Ramos (cell line): ENCODE data around the gene PRDM11.

Source experiments
- in situ Hi-C: fragments of 300-500 bp; cut with MboI; formaldehyde crosslinking; loops from one replicate; pipeline ENCODE4 v1.14.3; 2022; ENCODE audit warnings: low sequenced_read_pairs; ENCODE audit not compliant: unreplicated experiment

Gene PRDM11

GRCh38 chr11:45169310-45170072 lies 23.1 kb downstream of the PRDM11 start:
- in situ Hi-C loops = no loop called here

GRCh38 chr11:45170484-45170883 lies 24.0 kb downstream of the PRDM11 start:
- in situ Hi-C loops = no loop called here

GRCh38 chr11:45171550-45171949 lies 25.1 kb downstream of the PRDM11 start:
- in situ Hi-C loops = no loop called here

- in situ Hi-C loops = no loop called here
Observed at GRCh38 chr11:45173064-45173463, 26.6 kb downstream of the PRDM11 start.

DNA sequence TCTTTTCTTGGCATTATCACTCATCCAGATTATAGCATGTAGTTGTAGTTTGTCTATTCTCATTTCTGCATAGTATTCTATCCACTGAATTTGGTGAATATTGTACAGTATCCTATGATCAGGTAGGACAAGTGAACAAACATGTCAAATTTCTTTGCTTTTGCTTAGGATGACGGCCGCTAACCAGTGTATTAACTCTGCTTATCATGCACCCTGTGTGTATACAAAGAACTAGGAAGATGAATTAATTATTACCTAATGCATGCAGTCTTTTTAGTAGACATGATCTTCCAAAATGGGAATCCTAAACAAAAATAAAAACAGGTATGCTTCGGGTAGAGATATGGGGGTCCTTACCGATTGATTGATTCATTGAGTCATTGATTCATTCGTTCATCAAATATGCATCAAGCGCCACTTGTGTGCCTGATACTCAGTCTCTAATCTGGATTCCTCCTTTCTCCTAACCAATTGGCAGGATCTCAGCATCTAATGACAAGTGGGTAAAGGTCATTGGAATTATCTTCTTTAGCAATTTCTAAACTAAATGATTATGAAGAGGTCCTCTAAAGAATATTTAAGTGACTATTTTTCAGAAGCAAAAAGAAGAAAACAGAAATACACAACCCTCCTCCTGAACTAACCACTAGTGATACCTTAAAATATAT lies 27.9 kb downstream of the PRDM11 start:
- in situ Hi-C loops = no loop called here

GRCh38 chr11:45174963-45175362 lies 28.5 kb downstream of the PRDM11 start:
- in situ Hi-C loops = no loop called here

DNA sequence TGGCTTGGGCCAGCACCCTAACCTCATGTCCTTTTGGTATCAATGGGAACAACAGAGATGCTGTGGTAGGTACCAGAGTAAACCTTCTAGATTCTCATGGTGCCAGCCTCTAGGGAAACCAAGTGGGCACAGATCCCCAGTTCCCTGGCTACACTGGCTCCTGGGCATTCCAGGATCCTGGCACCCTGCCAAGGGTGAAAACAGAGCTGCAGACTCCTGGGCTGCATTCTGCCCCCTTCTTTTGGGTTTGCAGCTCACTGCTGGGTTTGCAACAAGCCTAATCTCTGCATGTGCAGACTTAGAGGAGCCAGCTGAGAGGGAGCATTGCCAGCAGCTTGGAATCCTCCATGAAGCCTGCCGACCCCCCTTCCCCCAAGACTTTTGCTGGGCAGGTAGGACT lies 30.6 kb downstream of the PRDM11 start:
- in situ Hi-C loops = no loop called here

DNA sequence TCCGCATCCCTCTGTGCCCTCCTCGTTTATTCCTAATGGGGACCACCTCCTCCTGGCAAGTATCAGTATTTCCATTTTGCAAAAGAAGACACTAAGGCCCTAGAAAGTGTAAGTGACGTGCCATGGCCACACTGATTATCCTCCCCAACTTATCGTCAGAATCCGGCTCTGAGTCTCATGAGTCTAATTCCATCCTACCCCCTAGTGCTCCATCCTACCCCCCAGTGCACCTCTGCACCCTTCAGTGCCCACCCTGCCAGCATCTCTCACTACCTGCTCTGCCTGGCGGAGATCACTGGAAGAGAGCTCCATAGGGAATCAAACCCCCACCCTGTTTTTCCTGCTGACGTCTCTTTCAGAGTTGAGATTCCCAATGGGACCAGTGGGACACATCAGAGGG lies 31.8 kb downstream of the PRDM11 start:
- in situ Hi-C loops = no loop called here

DNA sequence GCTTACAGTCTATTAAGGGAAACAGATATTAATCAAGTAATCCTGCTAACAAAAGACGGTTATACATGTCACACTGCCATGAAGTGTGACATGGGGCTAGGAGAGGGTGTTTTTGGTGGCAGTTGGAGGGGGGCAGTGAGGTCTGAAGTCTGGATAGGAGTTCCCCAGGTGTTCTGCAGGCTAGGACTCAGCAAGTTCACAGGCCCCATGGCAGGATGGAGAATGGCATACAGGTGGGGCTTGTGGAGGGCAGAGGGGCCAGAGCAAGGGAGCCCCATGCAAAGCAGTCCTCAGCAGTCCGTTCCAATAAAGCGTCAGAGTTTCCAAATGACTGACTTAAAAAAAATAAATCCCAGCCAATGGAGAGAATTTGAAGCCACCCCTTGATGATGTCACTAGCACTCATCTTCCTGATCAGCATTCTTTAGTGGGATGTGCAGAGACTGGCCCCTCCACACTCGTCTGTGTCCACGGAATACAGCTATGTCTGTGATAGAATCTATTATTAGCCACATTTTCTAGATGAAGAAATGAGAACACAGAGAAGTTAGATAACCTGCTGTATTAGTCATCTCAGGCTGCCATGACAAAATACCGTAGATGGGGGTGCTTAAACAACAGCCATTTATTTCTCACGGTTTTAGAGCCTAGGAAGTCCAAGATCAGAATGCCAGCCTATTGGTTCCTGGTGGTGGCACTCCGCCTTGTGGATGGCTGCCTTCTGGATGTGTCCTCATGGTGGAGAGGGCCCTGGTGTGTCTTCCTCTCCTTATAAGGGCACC lies 32.6 kb downstream of the PRDM11 start:
- in situ Hi-C loops = no loop called here

DNA sequence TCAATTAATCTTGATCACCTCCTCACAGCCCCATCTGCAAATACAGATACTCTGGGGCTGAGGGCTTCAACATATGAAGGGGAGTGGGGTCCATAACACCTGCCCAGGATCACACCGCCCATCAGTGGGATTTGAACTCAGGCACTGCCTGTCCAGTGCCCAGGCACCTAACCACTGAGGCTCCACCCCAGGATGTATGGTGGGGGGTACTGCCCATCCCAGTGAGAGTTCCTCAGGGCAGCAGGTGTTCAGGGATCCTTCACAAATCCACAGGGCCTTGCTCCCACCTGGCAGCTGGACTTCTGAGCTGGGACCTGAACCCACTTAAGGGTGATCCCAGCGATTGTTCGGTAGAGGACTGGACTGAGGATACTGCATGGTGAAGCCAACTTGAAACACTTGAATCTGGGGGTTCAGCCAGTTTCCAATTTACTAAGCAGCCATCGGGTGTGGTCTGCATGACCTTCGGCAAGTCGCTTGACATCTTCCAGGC lies 33.3 kb downstream of the PRDM11 start:
- in situ Hi-C loops = no loop called here

GRCh38 chr11:45180179-45180847 lies 33.9 kb downstream of the PRDM11 start:
- in situ Hi-C loops = no loop called here

GRCh38 chr11:45180848-45181192 lies 34.4 kb downstream of the PRDM11 start:
- in situ Hi-C loops = no loop called here

DNA sequence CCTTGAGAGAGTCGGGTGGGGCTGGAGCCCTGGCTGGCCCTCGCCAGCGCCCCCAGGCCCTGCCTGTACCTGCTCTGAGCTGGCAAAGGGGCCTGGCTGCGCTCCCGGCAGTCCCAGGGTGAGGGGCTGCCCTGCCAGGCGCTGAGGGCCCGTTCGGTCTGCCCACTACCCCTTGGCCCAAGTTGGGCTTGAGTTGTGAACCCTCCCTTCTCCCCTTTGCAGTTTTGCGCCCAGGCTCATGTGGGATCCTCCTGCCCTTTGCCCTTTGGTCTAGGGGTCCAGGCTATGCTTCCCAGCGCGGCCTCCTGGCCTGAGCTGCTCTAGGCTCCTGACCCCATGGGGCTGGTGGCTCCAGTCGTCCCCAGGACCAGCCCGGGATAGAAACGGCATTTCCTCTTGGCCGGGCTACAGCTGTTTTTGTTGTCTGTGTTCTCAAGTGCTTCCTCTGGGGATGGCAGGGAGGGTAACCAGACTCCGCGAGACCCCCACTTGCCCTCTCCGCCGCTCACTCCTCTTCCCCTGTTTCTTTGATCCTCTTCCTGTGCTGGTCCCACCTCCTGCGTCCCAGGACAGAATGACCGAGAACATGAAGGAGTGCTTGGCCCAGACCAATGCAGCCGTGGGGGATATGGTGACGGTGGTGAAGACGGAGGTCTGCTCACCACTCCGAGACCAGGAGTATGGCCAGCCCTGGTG lies 34.9 kb downstream of the PRDM11 start:
- in situ Hi-C loops = no loop called here

DNA sequence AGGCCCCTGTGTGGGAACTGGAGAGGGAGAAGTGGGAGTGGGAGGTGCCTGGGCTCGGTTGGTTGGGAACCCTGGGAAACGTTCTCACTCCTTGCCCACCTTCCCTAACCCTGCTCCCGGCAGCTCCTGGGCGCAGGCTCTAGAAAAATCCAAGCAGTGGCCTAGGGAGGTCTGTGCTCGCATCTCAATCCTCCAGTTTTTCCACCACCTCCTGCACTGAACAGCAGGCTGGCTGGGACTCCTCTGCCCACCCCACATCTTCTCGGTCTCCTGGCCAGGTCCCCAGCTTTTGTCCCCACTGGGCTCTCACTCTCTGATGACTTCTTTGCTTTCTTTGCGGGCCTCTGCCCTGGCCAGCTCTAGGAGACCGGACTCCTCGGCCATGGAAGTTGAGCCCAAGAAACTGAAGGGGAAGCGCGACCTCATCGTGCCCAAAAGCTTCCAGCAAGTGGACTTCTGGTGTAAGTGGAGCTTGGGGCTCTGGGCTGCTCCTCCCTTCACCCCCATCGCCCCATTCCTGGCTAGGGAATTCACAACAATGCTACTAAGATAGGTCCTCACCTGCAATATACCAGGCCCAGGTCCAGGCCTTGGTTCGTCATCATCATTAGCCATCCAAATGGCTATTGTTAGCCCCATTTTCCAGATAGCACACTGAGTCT lies 35.6 kb downstream of the PRDM11 start:
- in situ Hi-C loops = no loop called here

GRCh38 chr11:45182902-45183301 lies 36.5 kb downstream of the PRDM11 start:
- in situ Hi-C loops = no loop called here

DNA sequence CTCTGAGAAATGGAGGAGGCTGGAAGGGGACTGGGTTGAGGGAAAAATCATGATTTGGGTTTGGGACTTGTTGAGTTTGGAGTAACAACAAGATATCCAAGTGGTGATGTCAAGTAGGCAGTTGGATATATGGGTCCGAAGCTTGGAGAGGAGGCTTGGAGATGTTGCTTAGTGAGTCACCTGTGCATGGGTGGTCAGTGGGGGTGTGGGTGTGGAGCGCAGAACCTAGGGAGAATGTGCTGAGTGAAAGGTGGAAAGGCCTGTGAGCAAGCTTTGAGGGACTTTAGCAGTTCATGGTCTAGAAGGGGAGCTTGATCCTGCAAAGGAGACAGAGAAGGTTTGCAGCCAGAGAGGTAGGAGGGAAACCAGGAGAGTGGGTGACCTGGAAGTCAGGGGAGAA lies 38.2 kb downstream of the PRDM11 start:
- in situ Hi-C loops = no loop called here

DNA sequence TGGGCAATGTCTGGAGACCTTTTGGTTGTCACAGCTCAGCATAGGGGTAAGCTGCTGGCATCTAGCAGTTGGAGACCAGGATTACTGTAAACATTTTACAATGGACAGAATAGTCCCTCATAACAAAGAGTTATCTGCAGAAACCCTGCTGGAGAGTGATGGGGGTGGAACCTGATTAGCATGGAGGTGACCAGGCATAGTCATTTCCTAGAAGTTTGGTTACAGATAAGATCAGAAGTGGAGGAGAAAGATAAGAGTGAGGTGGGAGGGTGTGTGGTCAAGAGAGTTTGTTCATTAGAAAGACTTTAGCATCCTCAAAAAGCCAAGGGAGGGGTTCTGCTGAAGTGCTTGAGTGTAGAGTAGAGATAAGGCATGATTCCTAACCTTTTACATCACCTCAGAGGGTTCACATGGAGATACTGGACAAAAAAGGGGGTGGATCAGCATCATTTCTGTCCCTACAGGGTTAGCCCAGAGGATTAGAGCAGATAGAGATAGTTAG lies 38.8 kb downstream of the PRDM11 start:
- in situ Hi-C loops = no loop called here

DNA sequence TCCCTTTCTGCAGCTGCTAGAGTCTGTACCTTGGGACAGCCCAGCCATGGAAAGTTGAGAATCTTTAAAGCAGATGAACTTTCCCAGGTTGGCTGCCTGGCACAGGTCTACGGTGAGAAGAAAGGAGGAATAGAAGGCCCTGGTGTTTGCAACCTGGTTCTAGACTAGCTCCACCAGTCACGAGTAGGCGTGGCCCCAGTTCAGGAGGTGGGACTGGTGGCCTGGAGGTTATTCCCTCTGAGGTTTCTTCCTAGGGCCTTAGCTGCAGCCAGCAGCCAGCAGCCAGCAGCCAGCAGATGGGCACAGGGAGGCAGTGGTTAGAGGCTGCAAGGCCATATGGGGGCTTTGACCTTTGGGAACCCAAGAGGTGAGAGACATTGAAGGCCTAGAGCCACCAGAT lies 40.9 kb downstream of the PRDM11 start:
- in situ Hi-C loops = no loop called here

DNA sequence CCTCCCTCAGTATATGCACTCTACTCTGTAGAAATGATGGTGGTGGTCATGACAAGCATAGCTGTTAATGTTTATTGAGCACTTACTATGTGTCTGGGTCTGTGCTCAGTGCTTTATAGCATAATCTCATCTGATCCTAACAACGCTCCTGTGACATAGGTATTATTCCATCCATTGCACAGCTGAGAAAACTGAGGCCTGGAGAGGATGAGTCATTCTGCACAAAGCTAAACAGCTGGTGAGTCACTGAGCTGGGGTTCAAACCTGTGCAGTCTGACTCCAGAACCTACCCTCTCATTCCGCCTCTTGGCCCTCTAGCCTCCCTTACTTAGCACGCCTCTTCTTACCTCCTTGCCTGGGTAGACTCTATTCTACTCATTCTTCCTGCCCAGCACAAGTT lies 41.7 kb downstream of the PRDM11 start:
- in situ Hi-C loops = no loop called here
